GM19467 (cell line): Measurements from ENCODE around the gene MED25.

ENCODE experiments used
- ATAC-seq: cut with Tn5 transposase; IDR thresholded peaks from one replicate; pipeline ENCODE4 v1.9.1; 2021; ENCODE audit warnings: mild to moderate bottlenecking, moderate library complexity; ENCODE audit not compliant: unreplicated experiment

Gene MED25

GRCh38 chr19:49840736-49841249, 22.7 kb downstream of the MED25 start:
- ATAC-seq, result no peak

GRCh38 chr19:49843265-49843664, 25.2 kb downstream of the MED25 start:
- no peak for ATAC-seq

GRCh38 chr19:49844138-49845095, 26.3 kb downstream of the MED25 start:
- no peak for ATAC-seq

- ATAC-seq, result no peak
Measured at GRCh38 chr19:49845414-49845813, 27.3 kb downstream of the MED25 start.

GRCh38 chr19:49846408-49846807, 28.3 kb downstream of the MED25 start:
- ATAC-seq, result no peak

GRCh38 chr19:49847731-49848696, 29.9 kb downstream of the MED25 start:
- no peak for ATAC-seq

- no peak for ATAC-seq
Measured at GRCh38 chr19:49848938-49849337, 30.8 kb downstream of the MED25 start.

GRCh38 chr19:49849433-49850220, 31.5 kb downstream of the MED25 start:
- ATAC-seq, result no peak

- ATAC-seq, result no peak
Measured at GRCh38 chr19:49850221-49850486, 32.1 kb downstream of the MED25 start.

GRCh38 chr19:49850487-49851342, 32.6 kb downstream of the MED25 start, which contains the start of gene PTOV1:
PTOV1 (plus strand) TSS chr19:49851159.
- peak; percentile 64 for ATAC-seq

- ATAC-seq, result no peak
Measured at GRCh38 chr19:49851456-49852259, 33.6 kb downstream of the MED25 start.

- no peak for ATAC-seq
Measured at GRCh38 chr19:49852631-49853126, 34.6 kb downstream of the MED25 start.

- no peak for ATAC-seq
Measured at GRCh38 chr19:49853852-49854377, 35.8 kb downstream of the MED25 start.

GRCh38 chr19:49854378-49855263, 36.5 kb downstream of the MED25 start:
- no peak for ATAC-seq

GRCh38 chr19:49855277-49855675, 37.2 kb downstream of the MED25 start:
- no peak for ATAC-seq

GRCh38 chr19:49855676-49856573, 37.8 kb downstream of the MED25 start:
- no peak for ATAC-seq
